ENCODE data around the gene AHSG. TPM values are rescaled to one million over a fixed set of nuclear protein-coding genes. Genes with fewer than 3 reads are reported as not detected.
A peak's percentile ranks its signal among the peaks of the same experiment; 100 is the strongest.
"Not testable (repeated sequence)": the region's sequence is repeated elsewhere in the genome, so short reads cannot be mapped to it uniquely, and the experiment has no call there.

Gene AHSG
- total and polyA plus RNA-seq, 2 donors (not counting 1 experiment from before 2014, with no cell fraction given): not detected

DNA sequence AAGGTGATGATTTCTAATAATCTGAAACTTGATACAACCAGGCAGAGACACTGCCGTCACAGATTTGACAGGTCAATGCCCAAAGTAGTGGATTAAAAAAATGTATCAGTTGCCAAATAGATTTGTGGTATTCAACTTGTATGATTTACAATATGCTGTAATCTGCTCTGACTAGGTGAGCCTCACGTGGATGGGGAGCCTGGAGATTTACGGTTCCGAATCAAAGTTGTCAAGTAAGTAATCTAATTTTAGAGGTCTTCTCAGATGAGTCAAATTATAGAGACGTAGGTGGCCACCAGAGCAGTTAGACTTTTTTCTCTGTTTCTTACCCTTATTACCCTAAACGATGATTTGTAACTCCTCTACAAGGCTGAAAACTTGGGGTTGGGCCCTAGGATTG lies 30.3 kb upstream of the AHSG start:
- TF ChIP-seq, protein P1, sequence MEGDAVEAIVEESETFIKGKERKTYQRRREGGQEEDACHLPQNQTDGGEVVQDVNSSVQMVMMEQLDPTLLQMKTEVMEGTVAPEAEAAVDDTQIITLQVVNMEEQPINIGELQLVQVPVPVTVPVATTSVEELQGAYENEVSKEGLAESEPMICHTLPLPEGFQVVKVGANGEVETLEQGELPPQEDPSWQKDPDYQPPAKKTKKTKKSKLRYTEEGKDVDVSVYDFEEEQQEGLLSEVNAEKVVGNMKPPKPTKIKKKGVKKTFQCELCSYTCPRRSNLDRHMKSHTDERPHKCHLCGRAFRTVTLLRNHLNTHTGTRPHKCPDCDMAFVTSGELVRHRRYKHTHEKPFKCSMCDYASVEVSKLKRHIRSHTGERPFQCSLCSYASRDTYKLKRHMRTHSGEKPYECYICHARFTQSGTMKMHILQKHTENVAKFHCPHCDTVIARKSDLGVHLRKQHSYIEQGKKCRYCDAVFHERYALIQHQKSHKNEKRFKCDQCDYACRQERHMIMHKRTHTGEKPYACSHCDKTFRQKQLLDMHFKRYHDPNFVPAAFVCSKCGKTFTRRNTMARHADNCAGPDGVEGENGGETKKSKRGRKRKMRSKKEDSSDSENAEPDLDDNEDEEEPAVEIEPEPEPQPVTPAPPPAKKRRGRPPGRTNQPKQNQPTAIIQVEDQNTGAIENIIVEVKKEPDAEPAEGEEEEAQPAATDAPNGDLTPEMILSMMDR (conservative IDR thresholded peaks at IDR 0.05 in 1 of 2, IDR thresholded peaks at IDR 0.05 in 1 of 2; ENCODE audit: low read depth in 1 of 2, low read length in 2 of 2): no peak
- TF ChIP-seq EZH2 (IDR thresholded peaks at IDR 0.05; ENCODE audit: low read length, missing control alignments): no peak
- no peak for DNase-seq (ENCODE audit: low read depth in 2 of 2)
- Histone ChIP-seq H3K4me3 (replicated peaks in 1 of 4; ENCODE audit: control extremely low read depth in 1 of 4, insufficient read depth in 1 of 4, low read depth in 3 of 4, low read length in 4 of 4) (no peak overlapping the region), H3K4me2 (ENCODE audit: extremely low read depth, insufficient read depth, low read length) (no peak overlapping the region), H3K9me3 (ENCODE audit: control insufficient read depth, insufficient read depth, low read depth, low read length) (no peaks in the 10 kb centered on the region), H3K36me3 (ENCODE audit: control insufficient read depth, insufficient read depth, low read length) (peaks cover 16% of the 10 kb centered on the region), H3K27ac (ENCODE audit: insufficient read depth, low read length) (no peak overlapping the region), H3K4me1 (ENCODE audit: control insufficient read depth, extremely low read depth, insufficient read depth, low read length) (no peaks in the 10 kb centered on the region), H4K20me1 (ENCODE audit: control insufficient read depth, extremely low read depth, insufficient read depth, low read length) (no peaks in the 10 kb centered on the region), H3K9ac (ENCODE audit: insufficient read depth, low read length) (no peak overlapping the region), H3K79me2 (ENCODE audit: control insufficient read depth, insufficient read depth, low read length) (no peaks in the 10 kb centered on the region), H2AFZ (ENCODE audit: low read length) (no peak overlapping the region), H3K27me3 (ENCODE audit: control insufficient read depth, insufficient read depth, low read length) (no peaks in the 10 kb centered on the region)

DNA sequence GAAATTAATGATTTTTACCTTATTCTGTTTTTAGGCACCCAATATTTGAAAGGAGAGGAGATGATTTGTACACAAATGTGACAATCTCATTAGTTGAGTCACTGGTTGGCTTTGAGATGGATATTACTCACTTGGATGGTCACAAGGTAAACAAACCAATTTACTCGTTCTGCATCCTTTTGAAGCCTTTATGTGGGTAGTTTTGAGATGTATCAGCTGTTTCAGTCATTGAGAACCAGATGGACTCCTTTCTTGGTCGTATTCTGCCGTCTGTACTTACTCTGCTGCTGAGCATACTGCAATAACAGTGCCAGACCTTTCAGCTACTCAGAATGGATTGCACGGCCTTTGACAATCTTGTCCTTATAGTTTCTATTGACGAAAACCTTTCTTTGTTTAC lies 29.0 kb upstream of the AHSG start:
- H2AFZ ChIP-seq (ENCODE audit: low read length): no peak overlapping the region
- no peaks in the 10 kb centered on the region for H3K9me3 ChIP-seq (ENCODE audit: control insufficient read depth, insufficient read depth, low read depth, low read length)
- H3K4me1 ChIP-seq (ENCODE audit: control insufficient read depth, extremely low read depth, insufficient read depth, low read length): no peaks in the 10 kb centered on the region
- H3K36me3 ChIP-seq (ENCODE audit: control insufficient read depth, insufficient read depth, low read length): peaks cover 16% of the 10 kb centered on the region
- peak; percentile 66 to 75 for DNase-seq (ENCODE audit: low read depth in 2 of 2)
- no peak overlapping the region for H3K27ac ChIP-seq (ENCODE audit: insufficient read depth, low read length)
- no peak overlapping the region for H3K4me2 ChIP-seq (ENCODE audit: extremely low read depth, insufficient read depth, low read length)
- H3K79me2 ChIP-seq (ENCODE audit: control insufficient read depth, insufficient read depth, low read length): no peaks in the 10 kb centered on the region
- H4K20me1 ChIP-seq (ENCODE audit: control insufficient read depth, extremely low read depth, insufficient read depth, low read length): no peaks in the 10 kb centered on the region
- H3K27me3 ChIP-seq (ENCODE audit: control insufficient read depth, insufficient read depth, low read length): no peaks in the 10 kb centered on the region
- H3K9ac ChIP-seq (ENCODE audit: insufficient read depth, low read length): no peak overlapping the region
- H3K4me3 ChIP-seq (replicated peaks in 1 of 4; ENCODE audit: control extremely low read depth in 1 of 4, insufficient read depth in 1 of 4, low read depth in 3 of 4, low read length in 4 of 4): no peak overlapping the region
- TF ChIP-seq EZH2 (IDR thresholded peaks at IDR 0.05; ENCODE audit: low read length, missing control alignments): no peak

DNA sequence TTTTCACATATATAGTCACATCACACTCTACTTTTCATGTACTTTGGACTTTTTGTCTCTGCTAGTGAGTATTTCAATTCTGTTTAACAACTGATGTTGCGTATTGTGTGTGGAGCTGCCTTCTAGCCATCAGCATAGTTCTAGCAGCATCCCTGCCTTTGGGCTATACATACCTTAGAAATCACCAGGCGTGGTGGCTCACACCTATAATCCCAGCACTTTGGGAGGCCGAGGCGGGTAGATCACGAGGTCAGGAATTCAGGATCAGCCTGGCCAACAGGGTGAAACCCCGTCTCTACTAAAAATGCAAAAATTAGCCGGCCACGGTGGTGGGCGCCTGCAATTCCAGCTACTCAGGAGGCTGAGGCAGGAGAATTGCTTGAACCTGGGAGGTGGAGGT lies 26.6 kb upstream of the AHSG start:
- not testable (repeated sequence) for H3K4me1 ChIP-seq (ENCODE audit: control insufficient read depth, extremely low read depth, insufficient read depth, low read length); H3K27ac ChIP-seq (ENCODE audit: insufficient read depth, low read length); H3K9me3 ChIP-seq (ENCODE audit: control insufficient read depth, insufficient read depth, low read depth, low read length); H3K4me2 ChIP-seq (ENCODE audit: extremely low read depth, insufficient read depth, low read length); H3K9ac ChIP-seq (ENCODE audit: insufficient read depth, low read length); H4K20me1 ChIP-seq (ENCODE audit: control insufficient read depth, extremely low read depth, insufficient read depth, low read length); H3K36me3 ChIP-seq (ENCODE audit: control insufficient read depth, insufficient read depth, low read length); H2AFZ ChIP-seq (ENCODE audit: low read length); H3K27me3 ChIP-seq (ENCODE audit: control insufficient read depth, insufficient read depth, low read length); H3K4me3 ChIP-seq (replicated peaks in 1 of 4; ENCODE audit: control extremely low read depth in 1 of 4, insufficient read depth in 1 of 4, low read depth in 3 of 4, low read length in 4 of 4); H3K79me2 ChIP-seq (ENCODE audit: control insufficient read depth, insufficient read depth, low read length); DNase-seq (ENCODE audit: low read depth in 2 of 2)

DNA sequence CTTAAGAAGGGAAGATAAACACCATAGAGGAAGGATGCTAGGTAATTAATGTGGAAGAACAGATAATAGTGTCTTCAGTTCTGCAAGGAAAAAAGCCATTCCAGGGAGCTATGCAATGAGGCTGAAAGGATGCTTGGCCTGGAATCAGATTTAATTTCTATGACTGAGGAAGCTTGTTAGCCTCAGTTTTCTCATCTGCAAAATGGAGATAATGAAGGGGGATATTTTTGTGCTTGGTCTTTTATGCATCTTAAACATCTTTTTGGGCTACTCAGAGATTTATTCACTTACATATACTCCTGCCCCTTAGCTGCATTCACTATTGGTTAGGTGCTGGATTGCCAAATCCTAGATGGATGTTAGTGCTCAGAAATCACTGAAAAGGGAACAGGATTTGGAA lies 25.7 kb upstream of the AHSG start:
- Histone ChIP-seq H3K27me3 (ENCODE audit: control insufficient read depth, insufficient read depth, low read length) (no peaks in the 10 kb centered on the region), H3K9ac (ENCODE audit: insufficient read depth, low read length) (no peak overlapping the region), H3K27ac (ENCODE audit: insufficient read depth, low read length) (no peak overlapping the region), H3K9me3 (ENCODE audit: control insufficient read depth, insufficient read depth, low read depth, low read length) (no peaks in the 10 kb centered on the region), H3K4me2 (ENCODE audit: extremely low read depth, insufficient read depth, low read length) (no peak overlapping the region), H4K20me1 (ENCODE audit: control insufficient read depth, extremely low read depth, insufficient read depth, low read length) (no peaks in the 10 kb centered on the region), H3K4me1 (ENCODE audit: control insufficient read depth, extremely low read depth, insufficient read depth, low read length) (no peaks in the 10 kb centered on the region), H2AFZ (ENCODE audit: low read length) (no peak overlapping the region), H3K36me3 (ENCODE audit: control insufficient read depth, insufficient read depth, low read length) (peaks cover 6% of the 10 kb centered on the region), H3K4me3 (replicated peaks in 1 of 4; ENCODE audit: control extremely low read depth in 1 of 4, insufficient read depth in 1 of 4, low read depth in 3 of 4, low read length in 4 of 4) (no peak overlapping the region), H3K79me2 (ENCODE audit: control insufficient read depth, insufficient read depth, low read length) (no peaks in the 10 kb centered on the region)
- no peak for DNase-seq (ENCODE audit: low read depth in 2 of 2)
- TF ChIP-seq EZH2 (IDR thresholded peaks at IDR 0.05; ENCODE audit: low read length, missing control alignments): no peak
- TF ChIP-seq, protein P1 (conservative IDR thresholded peaks at IDR 0.05 in 1 of 2, IDR thresholded peaks at IDR 0.05 in 1 of 2; ENCODE audit: low read depth in 1 of 2, low read length in 2 of 2): no peak

All from fibroblast of lung (primary cell).